ENCODE results near the gene CDK10.
A peak's percentile ranks its signal among the peaks of the same experiment; 100 is the strongest.
"Not testable (repeated sequence)": the region's sequence is repeated elsewhere in the genome, so short reads cannot be mapped to it uniquely, and the experiment has no call there.

CDK10 gene, protein sequence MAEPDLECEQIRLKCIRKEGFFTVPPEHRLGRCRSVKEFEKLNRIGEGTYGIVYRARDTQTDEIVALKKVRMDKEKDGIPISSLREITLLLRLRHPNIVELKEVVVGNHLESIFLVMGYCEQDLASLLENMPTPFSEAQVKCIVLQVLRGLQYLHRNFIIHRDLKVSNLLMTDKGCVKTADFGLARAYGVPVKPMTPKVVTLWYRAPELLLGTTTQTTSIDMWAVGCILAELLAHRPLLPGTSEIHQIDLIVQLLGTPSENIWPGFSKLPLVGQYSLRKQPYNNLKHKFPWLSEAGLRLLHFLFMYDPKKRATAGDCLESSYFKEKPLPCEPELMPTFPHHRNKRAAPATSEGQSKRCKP

DNA sequence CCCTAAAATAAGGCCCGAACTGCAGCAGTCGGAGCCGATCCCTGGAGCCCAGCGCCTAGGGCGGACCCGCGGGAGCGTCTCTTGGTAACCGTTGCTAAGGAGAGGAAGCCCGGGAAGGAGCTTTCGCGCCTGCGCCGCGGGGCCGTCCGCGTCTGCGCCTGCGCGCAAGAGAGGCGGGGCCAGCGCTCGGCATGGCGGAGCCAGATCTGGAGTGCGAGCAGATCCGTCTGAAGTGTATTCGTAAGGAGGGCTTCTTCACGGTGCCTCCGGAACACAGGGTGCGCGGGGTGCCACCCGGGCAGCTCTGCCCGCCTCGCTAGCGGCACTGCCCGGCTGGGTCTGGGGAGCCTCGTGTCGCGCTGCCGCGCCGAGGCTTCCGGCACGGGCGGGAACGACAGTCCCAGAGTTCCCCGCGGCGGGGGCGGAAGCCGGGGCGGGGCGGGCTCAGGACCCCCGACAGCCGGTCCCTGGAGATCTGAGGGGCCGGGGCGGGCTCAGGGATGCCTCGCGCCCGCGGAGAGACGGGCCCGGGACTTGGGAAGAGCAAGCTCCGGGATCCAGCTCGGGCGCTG is at the start of gene CDK10:
CDK10 (plus strand) TSS at position 170 of the 572 bp plus-strand sequence; CDS start at position 192, 22 bp downstream.
- DNase-seq, result peak; percentile 78 to 80

DNA sequence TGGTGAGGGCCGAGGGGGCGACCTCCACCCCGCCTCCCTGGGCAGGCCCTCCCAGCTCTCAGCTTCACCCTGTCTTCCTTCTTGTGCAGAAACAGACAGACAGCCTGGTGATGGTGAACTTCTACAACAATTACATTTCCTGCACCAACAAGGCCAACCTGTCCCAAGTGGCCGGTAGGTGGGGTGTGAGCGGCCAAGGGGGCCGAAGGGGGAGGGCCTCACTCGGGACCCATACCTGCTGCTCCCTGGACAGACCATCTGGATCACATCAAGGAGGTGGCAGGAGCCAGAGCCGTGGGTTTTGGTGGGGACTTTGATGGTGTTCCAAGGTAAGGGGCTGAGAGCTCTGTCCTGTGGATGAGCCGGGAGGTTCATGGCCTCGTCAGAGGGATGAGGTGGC is 49.1 kb upstream of the CDK10 start:
- no peak for DNase-seq

DNA sequence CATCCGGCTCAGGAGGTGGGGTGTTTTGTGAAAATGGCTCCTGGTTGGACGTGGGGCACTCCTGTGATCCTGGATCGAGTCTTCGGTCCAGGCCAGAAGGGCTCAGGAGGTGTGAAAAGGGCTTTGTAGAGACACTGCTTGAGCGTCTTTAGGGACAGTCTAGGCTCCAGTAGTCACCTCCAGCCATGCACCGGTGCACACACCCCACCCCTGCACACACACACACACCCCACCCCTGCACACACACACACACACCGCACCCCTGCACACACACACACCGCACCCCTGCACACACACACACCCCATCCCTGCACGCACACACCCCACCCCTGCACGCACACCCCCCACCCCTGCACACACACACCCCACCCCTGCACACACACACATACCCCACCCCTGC is 48.0 kb upstream of the CDK10 start:
- DNase-seq, result no peak

DNA sequence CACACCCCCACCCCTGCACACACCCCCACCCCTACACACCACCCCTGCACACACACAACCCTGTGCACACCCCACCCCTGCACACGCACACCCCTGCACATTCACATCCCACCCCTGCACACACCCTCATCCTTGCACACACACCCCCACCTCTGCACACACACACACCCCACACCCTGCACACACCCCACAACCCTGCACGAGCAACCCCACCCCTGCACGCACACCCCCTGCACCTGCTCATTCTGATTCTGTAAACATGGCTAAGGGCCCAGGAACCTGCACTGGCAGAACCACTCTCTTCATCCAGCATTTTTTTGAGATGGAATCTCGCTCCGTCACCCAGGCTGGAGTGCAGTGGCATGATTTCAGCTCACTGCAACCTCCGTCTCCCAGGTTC is 47.1 kb upstream of the CDK10 start:
- DNase-seq, result no peak

DNA sequence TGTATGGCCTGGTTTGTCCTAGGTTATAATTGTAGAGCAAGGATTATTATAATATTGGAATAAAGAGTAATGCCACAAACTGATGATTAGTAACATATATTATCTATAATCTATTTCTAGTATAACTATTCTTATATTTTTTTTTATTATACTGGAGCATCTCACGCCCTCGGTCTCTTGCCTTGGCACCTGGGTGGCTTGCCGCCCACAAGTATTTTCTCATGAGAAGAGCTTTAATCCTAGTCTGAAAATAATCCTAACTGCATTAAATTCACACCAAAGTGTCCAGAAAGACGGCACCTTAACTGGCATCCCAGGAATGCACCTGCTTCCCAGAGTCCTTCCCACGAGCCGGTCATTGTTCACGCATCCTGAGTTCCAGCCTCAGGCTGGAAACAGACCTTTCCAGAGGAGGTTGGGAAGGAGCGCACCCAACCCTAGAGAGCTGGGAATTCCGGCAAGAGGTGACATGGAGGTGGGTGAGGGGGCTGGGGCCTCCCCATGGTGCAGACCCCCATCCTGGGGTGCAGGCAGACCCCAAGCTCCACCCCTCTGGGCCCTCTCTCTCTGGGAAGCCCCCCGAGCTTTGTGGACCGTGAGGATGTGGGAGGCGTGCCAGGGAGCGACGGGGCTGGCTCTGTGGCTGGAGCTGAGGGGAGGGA is 44.9 kb upstream of the CDK10 start:
- no peak for DNase-seq

DNA sequence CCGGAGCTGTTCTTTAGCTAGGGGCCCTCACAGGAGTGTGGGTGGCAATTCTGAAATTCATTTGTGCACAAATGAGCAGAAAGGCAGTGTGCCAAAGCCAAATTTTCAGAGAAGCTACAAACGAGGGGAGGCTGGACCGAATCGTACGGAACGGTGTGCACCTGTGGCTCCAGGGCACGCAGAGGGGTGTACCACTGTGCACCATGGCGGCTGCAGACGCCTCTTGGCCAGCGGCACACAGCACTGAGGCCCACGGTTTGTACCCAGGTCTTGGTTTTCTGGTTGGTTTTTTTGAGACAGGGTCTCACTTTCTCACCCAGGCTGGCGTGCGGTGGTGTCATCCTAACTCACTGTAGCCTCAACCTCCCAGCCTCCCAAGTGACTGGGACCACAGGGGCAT is 43.9 kb upstream of the CDK10 start:
- DNase-seq, result no peak

DNA sequence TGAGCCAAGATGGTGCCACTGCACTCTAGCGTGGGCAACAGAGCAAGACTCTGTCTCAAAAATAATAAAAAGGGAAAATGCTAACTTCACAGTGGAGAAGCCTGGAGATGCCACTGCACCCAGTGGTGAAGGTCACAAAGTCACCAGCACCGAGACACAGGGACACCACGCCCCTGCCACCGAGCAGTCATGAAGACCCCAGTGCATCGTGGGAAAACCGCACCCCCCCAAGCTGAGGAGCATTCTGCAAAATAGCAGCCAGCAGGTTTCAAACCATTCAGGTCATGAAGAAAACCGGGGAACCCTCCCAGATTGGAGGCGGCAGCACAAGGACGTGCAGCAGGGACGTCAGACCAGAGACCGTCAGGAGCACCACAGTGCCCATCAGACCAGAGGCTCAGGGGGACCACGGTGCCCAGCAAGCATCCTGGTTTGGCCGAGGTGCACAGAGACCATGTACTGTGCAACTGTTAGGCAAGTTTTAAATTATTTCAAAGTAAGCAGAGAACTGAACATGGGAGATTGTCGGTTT is 42.7 kb upstream of the CDK10 start:
- DNase-seq, result no peak

DNA sequence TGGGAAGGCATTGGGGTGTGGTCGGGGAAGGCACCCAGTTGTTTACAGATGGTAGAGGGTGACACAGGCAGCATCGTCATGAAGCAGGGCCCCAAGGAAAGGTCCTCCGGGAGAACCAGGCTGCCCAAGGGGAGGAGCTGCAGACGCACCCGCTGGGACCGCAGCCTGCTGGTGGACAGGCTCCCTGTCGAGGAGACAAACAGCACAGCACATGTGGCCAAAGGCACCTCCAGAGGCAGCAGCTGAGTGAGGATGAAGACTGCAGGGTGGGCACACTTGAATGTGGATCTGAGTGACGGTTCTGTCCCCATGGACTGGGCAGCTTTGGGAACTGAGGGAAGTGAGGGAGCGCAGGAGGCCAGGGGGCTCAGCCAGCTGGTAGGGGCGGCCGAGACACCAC is 41.4 kb upstream of the CDK10 start:
- no peak for DNase-seq

DNA sequence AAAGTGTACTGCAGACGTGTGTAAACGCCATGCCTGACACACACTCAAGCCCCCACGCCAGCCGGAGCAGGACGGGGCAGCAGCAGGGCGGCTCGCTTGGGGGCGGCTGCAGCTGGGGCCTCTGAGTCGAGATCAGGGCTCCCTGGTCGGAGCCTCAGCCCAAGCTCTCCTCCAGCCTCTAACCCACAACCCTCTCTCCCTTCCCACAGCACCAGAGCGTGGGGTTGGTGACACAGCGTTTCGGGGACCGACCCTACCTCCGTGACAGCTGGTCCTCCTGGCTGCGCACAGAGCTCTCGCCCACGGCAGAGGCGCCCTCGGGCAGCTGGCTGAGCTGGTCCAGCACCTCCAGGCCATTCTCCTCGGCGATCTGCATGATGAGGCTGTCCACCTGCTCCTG is 40.2 kb upstream of the CDK10 start:
- DNase-seq, result no peak

DNA sequence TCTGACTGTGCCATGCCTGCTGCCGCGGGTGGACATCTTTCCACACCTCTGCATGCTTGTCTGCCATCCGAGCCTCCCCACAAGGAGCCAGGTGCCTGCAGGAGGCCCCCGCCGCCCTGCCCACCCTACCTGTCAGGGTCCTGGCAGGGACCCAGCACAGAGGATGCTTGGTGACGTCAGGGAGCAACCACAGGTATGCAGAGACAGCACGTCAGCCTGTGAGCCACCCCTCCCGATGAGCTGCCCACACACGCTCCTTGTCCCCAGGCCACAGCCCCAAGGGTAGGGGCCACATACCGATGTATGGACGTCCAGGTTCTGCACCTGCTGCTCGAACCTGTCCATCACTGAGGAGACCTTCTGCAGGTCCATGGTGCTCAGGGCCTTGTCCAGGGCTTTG is 39.6 kb upstream of the CDK10 start:
- DNase-seq, result no peak

DNA sequence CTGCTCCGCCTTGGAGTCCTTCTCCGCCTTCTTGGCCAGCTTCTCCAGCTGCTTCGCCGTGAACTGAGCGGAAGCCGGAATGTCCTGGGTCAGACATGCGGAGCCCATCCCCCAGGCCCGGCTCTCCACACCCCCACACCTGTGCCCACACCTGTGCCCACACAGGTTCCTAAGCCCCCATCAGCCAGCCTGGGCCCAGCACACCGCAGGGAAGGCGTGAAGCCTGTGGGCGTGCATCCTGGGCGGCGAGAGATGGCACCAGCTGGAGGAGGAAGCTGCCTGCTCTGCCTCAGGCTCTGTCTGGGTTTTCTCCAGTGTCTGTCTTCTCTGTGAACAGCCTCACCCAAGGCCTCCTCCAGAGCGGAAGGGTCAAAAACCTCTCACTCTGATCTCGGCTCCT is 34.9 kb upstream of the CDK10 start:
- DNase-seq, result no peak

DNA sequence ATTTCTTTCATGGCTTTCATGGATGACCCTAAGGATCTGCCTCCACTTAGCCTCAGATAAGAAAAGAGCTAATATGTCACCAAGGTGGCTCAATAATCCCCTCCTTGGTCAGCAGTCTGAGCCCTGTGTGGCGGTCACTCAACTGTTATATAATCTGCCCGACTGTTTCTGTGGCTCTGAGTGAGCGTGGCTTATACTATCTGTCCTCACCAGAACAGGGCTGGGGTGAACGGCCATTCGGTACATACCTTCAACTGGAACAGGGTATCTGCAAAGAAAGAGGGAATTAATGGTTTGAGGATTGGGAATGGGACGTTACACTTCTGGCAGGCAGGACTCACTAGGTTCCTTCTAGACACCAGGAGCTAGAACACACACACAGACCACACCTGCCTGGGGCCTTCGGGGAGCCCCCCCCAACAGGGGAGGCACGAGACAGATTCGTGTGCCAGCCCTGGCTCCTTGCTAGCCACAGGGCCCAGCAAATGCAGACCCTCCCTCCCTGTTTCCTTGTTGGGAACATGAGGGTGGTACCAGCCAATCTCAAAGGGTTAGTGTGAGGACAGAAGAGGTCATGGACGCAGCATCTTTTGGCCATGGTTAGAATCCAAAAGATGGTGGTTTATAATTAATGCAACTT is 32.7 kb upstream of the CDK10 start:
- DNase-seq, result no peak

DNA sequence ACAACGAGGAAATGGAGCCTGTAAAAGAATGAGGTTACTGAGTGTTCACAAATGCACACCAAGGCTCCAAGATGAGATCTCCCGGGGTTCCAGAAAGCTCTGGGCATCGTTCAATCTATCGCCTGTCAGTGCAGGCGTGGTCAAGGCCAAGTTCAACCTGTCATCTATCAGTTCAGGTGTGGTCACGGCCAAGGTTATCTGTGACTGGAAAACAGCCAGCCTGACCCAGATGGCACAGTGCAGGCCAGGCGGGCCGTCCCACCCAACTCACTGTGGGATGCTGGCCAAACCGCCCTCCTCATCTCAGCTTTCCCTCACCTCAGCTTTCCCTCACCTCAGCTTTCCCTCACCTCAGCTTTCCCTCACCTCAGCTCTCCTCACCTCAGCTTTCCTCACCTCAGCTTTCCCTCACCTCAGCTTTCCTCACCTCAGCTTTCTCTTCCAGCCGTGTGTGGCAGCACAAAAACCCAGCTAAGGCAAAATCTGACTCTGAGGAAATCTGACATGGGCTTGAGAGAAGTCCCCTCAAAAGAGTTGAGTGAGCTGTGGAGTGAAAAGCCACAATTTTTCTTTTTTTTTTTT is 31.3 kb upstream of the CDK10 start:
- DNase-seq, result no peak

DNA sequence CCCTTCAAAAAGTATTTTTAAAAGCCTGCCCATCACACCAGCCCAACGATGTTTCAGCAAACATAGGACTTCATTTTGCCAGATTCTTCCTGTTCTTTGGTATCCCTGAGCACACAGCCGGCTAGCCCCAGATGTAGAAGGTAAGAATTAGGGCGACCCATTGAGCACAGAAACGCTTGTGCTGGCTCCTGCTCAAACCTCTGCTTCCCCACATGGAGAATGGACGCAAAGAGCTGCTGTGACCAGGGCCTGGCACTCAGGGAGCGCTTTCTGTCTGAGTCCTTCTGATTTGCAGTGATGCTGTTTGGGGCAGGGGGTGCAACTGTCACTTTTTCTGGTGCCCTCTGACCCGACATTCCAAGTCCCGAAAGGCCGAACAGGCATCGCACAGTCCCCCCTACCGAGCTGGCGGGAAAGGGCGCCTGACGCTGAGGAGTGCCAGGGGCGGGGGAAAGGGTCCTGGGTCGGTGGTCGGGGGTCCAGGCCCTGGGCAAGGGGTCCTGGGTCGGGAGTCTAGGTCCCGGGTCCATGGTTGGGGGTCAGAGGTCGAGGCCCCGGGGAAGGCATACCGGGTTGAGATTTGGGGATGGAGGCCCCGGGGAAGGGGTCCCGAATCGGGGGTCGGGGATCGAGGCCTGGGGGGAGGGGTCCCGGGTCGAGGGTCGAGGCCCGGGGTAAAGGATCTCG is 29.9 kb upstream of the CDK10 start:
- no peak for DNase-seq

DNA sequence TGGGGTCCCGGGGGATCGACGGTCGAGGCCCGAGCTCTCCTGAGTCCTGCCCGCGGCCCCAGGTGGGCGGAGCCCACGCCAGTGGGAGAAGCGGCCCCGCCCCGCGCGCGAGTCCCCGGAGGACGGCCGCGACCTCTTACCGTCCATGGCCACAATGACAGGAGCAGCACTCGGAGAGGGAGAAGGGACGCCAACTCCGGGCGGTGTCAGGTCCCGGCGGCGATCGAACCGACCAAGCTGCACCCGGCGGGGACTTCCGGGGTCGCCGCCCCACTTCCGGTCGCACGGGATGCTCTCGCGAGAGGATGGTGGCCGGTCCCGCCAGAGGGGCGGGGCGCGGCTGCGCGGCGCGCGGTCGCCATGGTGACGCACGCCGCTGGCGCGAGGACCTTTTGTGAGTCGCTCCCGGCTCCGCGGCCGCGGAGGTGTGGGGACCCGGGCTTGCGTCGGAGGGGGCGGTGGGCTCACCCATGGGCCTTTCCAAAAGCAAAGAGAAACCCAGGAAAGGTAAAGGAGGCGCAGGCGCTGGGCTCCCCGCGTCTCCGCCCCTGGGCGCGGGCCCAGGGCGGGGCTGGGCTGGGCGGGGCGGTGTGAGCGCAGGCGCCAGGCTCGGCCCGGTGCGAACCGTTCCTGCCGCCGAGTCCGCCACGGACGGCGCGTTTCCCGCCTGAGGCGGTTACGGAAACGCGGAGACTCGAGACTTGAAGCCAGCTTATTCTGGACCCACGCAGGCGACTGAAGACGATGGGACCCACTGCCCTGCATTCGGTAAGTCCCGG is 28.9 kb upstream of the CDK10 start, which contains the start of the genes CHMP1A and SPATA33:
CHMP1A (minus strand) TSS at position 267 of the 779 bp plus-strand sequence; CDS start at position 147, 120 bp downstream.
SPATA33 (plus strand) TSS at position 395 of the 779 bp plus-strand sequence; CDS start at position 471, 76 bp downstream.
- peak; percentile 87 to 89 for DNase-seq

DNA sequence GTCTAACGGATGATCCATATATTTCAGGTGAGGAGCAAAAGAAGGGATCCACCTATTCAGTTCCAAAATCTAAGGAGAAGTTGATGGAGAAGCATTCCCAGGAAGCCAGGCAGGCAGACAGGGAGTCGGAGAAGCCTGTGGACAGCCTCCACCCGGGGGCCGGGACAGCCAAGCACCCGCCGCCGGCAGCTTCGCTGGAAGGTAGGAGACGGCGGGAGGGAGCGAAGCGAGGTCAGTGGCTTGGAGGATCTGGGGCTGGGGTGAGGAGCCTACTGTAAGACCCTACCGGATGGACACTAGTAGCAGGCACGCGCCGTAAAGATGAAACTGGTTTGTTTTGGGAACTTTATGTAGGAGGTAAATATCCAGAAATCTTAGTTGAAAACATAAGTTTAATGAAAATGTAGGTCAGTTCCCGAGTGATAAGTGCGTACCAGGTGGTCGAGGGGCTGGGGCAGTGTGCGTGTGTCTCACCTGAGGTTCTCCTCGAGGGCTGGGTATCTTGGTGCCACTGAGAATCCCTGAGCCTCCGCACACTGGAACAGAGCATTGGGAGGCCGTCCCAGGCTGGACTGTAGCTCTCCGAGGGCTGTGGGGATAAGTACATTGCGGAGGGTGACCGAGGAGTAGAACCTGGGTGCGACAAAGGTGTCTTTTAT is 28.1 kb upstream of the CDK10 start:
- no peak for DNase-seq

DNA sequence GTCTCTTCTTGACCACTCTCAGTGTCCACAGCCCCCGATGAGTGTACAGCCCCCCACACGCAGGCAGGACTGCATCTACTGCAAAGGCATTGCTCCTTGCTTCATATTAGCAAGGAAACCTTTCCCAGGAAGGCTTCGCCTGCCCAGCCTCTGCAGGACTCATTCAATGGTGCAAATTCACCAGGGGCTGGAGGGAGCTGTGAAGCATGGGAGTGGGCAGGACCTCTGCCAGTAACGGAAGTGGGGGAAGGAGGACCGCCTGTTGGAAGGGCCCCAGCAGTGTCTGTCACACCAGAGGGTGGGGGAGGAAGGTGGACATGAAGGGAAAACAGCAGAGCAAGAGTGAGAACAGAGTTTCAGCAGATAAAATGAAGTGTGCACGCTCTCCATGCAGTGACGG is 26.3 kb upstream of the CDK10 start:
- no peak for DNase-seq

DNA sequence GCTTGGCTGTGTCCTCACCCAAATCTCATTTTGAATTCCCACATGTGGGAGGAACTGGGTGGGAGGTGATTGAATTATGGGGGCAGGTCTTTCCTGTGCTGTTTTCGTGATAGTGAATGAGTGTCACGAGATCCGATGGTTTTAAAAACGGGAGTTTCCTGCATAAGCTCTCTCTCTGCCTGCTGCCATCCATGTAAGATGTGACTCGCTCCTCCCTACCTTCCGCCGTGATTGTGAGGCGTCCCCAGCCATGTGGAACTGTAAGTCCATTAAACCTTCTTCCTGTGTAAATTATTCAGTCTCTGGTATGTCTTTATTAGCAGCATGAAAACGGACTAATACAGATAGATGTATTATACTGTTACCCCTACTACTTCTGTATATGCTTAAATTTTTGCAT is 25.3 kb upstream of the CDK10 start:
- DNase-seq, result no peak

DNA sequence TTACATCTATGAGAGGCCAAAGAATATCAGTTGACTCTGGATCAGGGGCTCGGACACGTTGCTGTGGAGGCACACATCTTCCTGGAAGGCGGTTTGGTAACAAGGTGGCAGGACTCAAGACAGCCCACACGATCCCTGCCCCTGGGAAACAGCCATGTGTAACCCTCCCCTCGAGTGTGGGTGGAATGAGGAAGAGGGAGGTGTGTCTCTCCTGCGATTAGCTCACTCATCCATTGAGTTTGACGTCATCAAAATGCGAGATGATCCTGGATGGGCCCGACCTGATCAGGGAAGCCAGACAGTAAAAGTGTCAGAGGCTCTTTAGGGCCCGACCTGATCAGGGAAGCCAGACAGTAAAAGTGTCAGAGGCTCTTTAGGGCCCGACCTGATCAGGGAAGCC is 22.3 kb upstream of the CDK10 start:
- not testable (repeated sequence) for DNase-seq

DNA sequence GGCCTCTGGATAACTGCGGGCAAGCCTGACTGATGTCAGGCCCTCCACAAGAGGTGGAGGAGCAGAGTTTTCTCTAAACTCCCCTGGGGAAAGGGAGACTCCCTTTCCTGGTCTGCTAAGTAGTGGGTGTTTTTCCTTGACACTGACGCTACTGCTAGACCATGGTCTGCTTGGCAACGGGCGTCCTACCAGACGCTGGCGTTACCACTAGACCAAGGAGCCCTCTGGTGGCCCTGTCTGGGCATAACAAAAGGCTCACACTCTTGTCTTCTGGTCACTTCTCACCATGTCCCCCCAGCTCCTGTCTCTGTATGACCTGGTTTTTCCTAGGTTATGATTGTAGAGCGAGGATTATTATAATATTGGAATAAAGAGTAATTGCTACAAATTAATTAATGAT is 19.5 kb upstream of the CDK10 start:
- DNase-seq, result not testable (repeated sequence)

DNA sequence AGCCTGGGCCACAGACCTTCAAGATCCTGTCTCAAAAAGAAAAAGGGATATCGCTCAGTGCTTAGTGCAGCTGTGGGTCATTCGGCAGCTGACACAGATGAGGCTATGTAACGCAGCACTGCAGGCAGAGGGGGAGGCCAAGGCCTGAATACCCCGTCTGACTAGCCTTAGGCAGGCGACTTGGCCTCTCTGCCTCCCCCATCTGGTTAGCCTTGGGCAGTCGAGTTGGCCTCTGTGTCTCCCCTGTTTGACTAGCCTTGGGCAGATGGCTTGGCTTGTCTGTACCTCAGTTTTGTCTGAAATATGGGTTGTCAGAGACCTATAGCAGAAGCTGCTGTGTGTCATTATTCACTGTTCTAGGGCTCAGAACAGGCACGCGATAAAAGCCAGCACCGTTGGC is 18.9 kb upstream of the CDK10 start:
- no peak for DNase-seq

Data from activated CD4-positive, alpha-beta T cell treated with anti-CD3 and anti-CD28 coated beads, Interleukin-2, amount 50 U/mL, for 4 hours (primary cell).